GM21723 (cell line): Measurements from ENCODE around the gene WDFY1.

ENCODE experiments used
- ATAC-seq: cut with Tn5 transposase; IDR thresholded peaks from one replicate; pipeline ENCODE4 v1.9.1; 2021; ENCODE audit warnings: mild to moderate bottlenecking, moderate library complexity; ENCODE audit not compliant: unreplicated experiment

The WDFY1 gene

GRCh38 chr2:223930103-223930976 lies 14.8 kb downstream of the WDFY1 start:
- no peak for ATAC-seq

GRCh38 chr2:223929571-223930102 lies 15.5 kb downstream of the WDFY1 start:
- no peak for ATAC-seq

GRCh38 chr2:223928113-223929006 lies 16.8 kb downstream of the WDFY1 start:
- ATAC-seq = no peak

- ATAC-seq = no peak
Observed at GRCh38 chr2:223925106-223925505, 20.0 kb downstream of the WDFY1 start.

GRCh38 chr2:223923976-223924375 lies 21.2 kb downstream of the WDFY1 start:
- no peak for ATAC-seq

GRCh38 chr2:223922308-223922707 lies 22.8 kb downstream of the WDFY1 start:
- no peak for ATAC-seq

GRCh38 chr2:223921204-223921603 lies 23.9 kb downstream of the WDFY1 start:
- ATAC-seq = no peak

GRCh38 chr2:223920109-223920508 lies 25.0 kb downstream of the WDFY1 start:
- no peak for ATAC-seq

GRCh38 chr2:223918671-223919134 lies 26.4 kb downstream of the WDFY1 start:
- ATAC-seq = no peak

GRCh38 chr2:223916181-223916920 lies 28.8 kb downstream of the WDFY1 start:
- no peak for ATAC-seq

GRCh38 chr2:223915071-223915470 lies 30.1 kb downstream of the WDFY1 start:
- no peak for ATAC-seq

GRCh38 chr2:223914324-223914723 lies 30.8 kb downstream of the WDFY1 start:
- no peak for ATAC-seq

GRCh38 chr2:223909001-223909741 lies 36.0 kb downstream of the WDFY1 start:
- ATAC-seq = no peak

GRCh38 chr2:223908304-223908998 lies 36.7 kb downstream of the WDFY1 start:
- no peak for ATAC-seq

- ATAC-seq = no peak
Observed at GRCh38 chr2:223905996-223906395, 39.1 kb downstream of the WDFY1 start.

- no peak for ATAC-seq
Observed at GRCh38 chr2:223901854-223902253, 43.3 kb downstream of the WDFY1 start.

GRCh38 chr2:223901311-223901710 lies 43.8 kb downstream of the WDFY1 start:
- no peak for ATAC-seq

GRCh38 chr2:223900531-223900930 lies 44.6 kb downstream of the WDFY1 start:
- no peak for ATAC-seq

GRCh38 chr2:223900066-223900465 lies 45.1 kb downstream of the WDFY1 start:
- no peak for ATAC-seq
